Mesenchymal stem cell (in vitro differentiated cells and primary cell): ENCODE measurements around the gene FOXD3.
"Not testable (repeated sequence)": the region's sequence is repeated elsewhere in the genome, so short reads cannot be mapped to it uniquely, and the experiment has no call there.

Source experiments
- DNase-seq: peaks from one replicate; pipeline ENCODE4 v3.0.0-alpha.2; 2013
- H2AFZ ChIP-seq: one replicate; pipeline ENCODE4 v1.6.1; 2013; ENCODE audit warnings: low read depth, mild to moderate bottlenecking, control low read depth, inconsistent platforms, low read length, moderate library complexity
- H2AK5ac ChIP-seq: 2 replicates; pipeline ENCODE4 v1.6.1; 2013; ENCODE audit warnings: low read length, moderate library complexity, mild to moderate bottlenecking, inconsistent platforms; ENCODE audit not compliant: severe bottlenecking
- H2BK120ac ChIP-seq: one replicate; pipeline ENCODE4 v1.6.1; 2013; ENCODE audit warnings: low read depth, mild to moderate bottlenecking, inconsistent platforms, low read length, moderate library complexity
- H2BK12ac ChIP-seq, 2 experiments: one replicate each; pipeline ENCODE4 v1.6.1; 2013; ENCODE audit warnings: inconsistent platforms in 2 of 2, low read length in 2 of 2, mild to moderate bottlenecking in 2 of 2, moderate library complexity in 2 of 2, control low read depth in 1 of 2
- H2BK15ac ChIP-seq: one replicate; pipeline ENCODE4 v1.6.1; 2013; ENCODE audit warnings: mild to moderate bottlenecking, low read depth, inconsistent platforms; ENCODE audit not compliant: poor library complexity, severe bottlenecking
- H2BK5ac ChIP-seq: 2 replicates; pipeline ENCODE4 v1.6.1; 2013; ENCODE audit warnings: low read depth, mild to moderate bottlenecking, low read length, control low read depth, inconsistent platforms; ENCODE audit not compliant: poor library complexity, severe bottlenecking
- H3K14ac ChIP-seq, 2 experiments: one replicate each; pipeline ENCODE4 v1.6.1; 2013; ENCODE audit warnings: inconsistent platforms in 2 of 2, low read length in 2 of 2, control low read depth in 1 of 2, mild to moderate bottlenecking in 1 of 2, moderate library complexity in 1 of 2
- H3K18ac ChIP-seq, 2 experiments: one replicate each; pipeline ENCODE4 v1.6.1; 2013; ENCODE audit warnings: inconsistent platforms in 2 of 2, low read length in 2 of 2, control low read depth in 1 of 2, low read depth in 1 of 2, mild to moderate bottlenecking in 1 of 2
- H3K23ac ChIP-seq, 2 experiments: one replicate each; pipeline ENCODE4 v1.6.1; 2013; ENCODE audit warnings: inconsistent platforms in 2 of 2, low read length in 2 of 2, mild to moderate bottlenecking in 2 of 2, moderate library complexity in 2 of 2, control low read depth in 1 of 2
- H3K27ac ChIP-seq: 2 replicates; pipeline ENCODE4 v1.5.1; 2013; ENCODE audit warnings: mild to moderate bottlenecking, moderate library complexity, low read length, control low read depth, inconsistent platforms; ENCODE audit not compliant: poor library complexity, severe bottlenecking
- H3K27me3 ChIP-seq, 2 experiments: 2 replicates each; pipeline versions ENCODE4 v1.6.1 to v1.7.0; 2013; ENCODE audit warnings: low read length in 2 of 2, mild to moderate bottlenecking in 2 of 2, moderate library complexity in 2 of 2, control low read depth in 1 of 2, inconsistent platforms in 1 of 2; ENCODE audit not compliant: control insufficient read depth in 1 of 2, insufficient read depth in 1 of 2
- H3K36me3 ChIP-seq, 2 experiments: 2 replicates each; pipeline versions ENCODE4 v1.6.1 to v1.7.0; 2013; ENCODE audit warnings: low read length in 2 of 2, control low read depth in 1 of 2, inconsistent platforms in 1 of 2, low read depth in 1 of 2, mild to moderate bottlenecking in 1 of 2; ENCODE audit not compliant: insufficient read depth in 2 of 2, control insufficient read depth in 1 of 2
- H3K4ac ChIP-seq, 2 experiments: one replicate each; pipeline ENCODE4 v1.6.1; 2013; ENCODE audit warnings: inconsistent platforms in 2 of 2, low read length in 2 of 2, mild to moderate bottlenecking in 2 of 2, moderate library complexity in 2 of 2, control low read depth in 1 of 2, low read depth in 1 of 2
- H3K4me1 ChIP-seq: 2 replicates; pipeline ENCODE4 v1.6.1; 2013; ENCODE audit warnings: low read depth, low read length, control low read depth; ENCODE audit not compliant: control insufficient read depth, insufficient read depth
- H3K4me2 ChIP-seq: 2 replicates; pipeline ENCODE4 v1.6.1; 2013; ENCODE audit warnings: low read length, mild to moderate bottlenecking, inconsistent platforms; ENCODE audit not compliant: poor library complexity, severe bottlenecking
- H3K4me3 ChIP-seq, 2 experiments: 2 replicates each; pipeline versions ENCODE4 v1.5.1 to v1.7.0; 2013; ENCODE audit warnings: low read length in 2 of 2, mild to moderate bottlenecking in 2 of 2, control low read depth in 1 of 2, low read depth in 1 of 2; ENCODE audit not compliant: insufficient read depth in 1 of 2
- H3K79me1 ChIP-seq: replicated peaks from 2 replicates; pipeline ENCODE4 v1.6.1; 2013; ENCODE audit warnings: mild to moderate bottlenecking, control low read depth, low read length, inconsistent platforms; ENCODE audit not compliant: poor library complexity, severe bottlenecking
- H3K9ac ChIP-seq: 2 replicates; pipeline ENCODE4 v1.7.0; 2013; ENCODE audit warnings: mild to moderate bottlenecking, low read length, moderate library complexity
- H3K9me3 ChIP-seq: 2 replicates; pipeline ENCODE4 v1.7.0; 2013; ENCODE audit warnings: mild to moderate bottlenecking, low read length; ENCODE audit not compliant: control insufficient read depth
- H4K8ac ChIP-seq: one replicate; pipeline ENCODE4 v1.6.1; 2013; ENCODE audit warnings: inconsistent platforms, mild to moderate bottlenecking, low read length, moderate library complexity
- H4K91ac ChIP-seq: one replicate; pipeline ENCODE4 v1.6.1; 2013; ENCODE audit warnings: mild to moderate bottlenecking, low read length, inconsistent platforms
- WGBS: methylation state at CpG from one replicate; pipeline ENCODE4 v1.1.7; 2013; ENCODE audit warnings: mixed read lengths; 5-methylcytosine and 5-hydroxymethylcytosine counted together

The FOXD3 gene

DNA sequence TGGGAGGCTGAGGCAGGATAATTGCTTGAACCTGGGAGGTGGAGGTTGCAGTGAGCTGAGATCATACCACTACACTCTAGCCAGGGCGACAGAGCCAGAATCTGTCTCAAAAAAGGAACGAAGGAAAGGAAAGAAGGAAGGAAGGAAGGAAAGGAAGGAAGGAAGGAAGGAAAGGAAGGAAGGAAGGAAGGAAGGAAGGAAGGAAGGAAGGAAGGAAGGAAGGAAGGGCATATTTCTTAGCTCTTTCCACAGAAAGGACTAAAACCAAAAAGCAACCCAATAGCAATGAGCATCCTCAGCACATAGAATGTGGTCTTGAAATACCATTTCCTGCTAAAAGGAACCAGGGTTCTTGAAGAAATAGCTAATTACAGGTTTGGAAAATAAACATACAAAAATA lies 33.9 kb downstream of the FOXD3 start:
- not testable (repeated sequence) for H3K27ac ChIP-seq, H3K4me3 ChIP-seq, H2BK12ac ChIP-seq, H2BK5ac ChIP-seq, H3K18ac ChIP-seq, H2BK120ac ChIP-seq, H3K4me2 ChIP-seq, H3K4ac ChIP-seq, H2AK5ac ChIP-seq, H3K79me1 ChIP-seq, H2AFZ ChIP-seq, H3K4me1 ChIP-seq, H3K9ac ChIP-seq, H4K91ac ChIP-seq, H3K23ac ChIP-seq, H4K8ac ChIP-seq, H3K36me3 ChIP-seq, H3K14ac ChIP-seq, H2BK15ac ChIP-seq, H3K9me3 ChIP-seq, DNase-seq
- WGBS = 71% methylated on average over 2 of the region's 2 CpGs
- H3K27me3 ChIP-seq = peaks cover 4 to 38% of the 10 kb centered on the region in 2 experiments

GRCh38 chr1:63359561-63359960 lies 37.2 kb downstream of the FOXD3 start:
- Histone ChIP-seq H2AK5ac (no peak overlapping the region), H3K79me1 (no peaks in the 10 kb centered on the region), H3K18ac (no peak overlapping the region), H3K9me3 (no peaks in the 10 kb centered on the region), H4K91ac (no peak overlapping the region), H3K4me1 (no peaks in the 10 kb centered on the region), H3K23ac (no peak overlapping the region), H2BK12ac (no peak overlapping the region), H3K14ac (no peak overlapping the region), H4K8ac (no peak overlapping the region), H2BK120ac (no peak overlapping the region), H3K4me3 (no peak overlapping the region), H3K9ac (no peak overlapping the region), H2AFZ (no peak overlapping the region), H2BK5ac (no peak overlapping the region), H3K4ac (no peak overlapping the region), H2BK15ac (no peak overlapping the region), H3K27me3 (peaks cover 0 to 12% of the 10 kb centered on the region in 2 experiments), H3K27ac (no peak overlapping the region), H3K36me3 (no peaks in the 10 kb centered on the region), H3K4me2 (no peak overlapping the region)
- no peak for DNase-seq
- WGBS = 94% methylated on average over 5 of the region's 5 CpGs

DNA sequence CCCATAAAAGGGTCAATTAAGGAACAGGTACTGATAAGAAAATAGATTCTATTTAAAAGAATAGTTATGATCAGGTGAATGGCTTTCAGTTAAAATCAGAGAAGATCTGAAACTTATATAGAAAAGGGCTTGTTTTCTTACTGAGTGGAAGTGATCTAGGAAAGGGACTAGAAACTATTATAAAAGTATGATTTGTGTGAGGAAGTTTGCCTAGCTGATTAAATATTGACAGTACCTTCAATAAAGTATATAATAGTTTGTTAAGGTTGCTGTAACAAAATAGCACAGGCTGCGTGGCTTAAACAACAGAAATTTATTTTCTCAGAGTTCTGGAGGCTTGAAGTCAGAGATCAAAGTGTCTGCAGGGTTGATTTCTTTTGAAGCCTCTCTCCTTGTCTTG lies 39.7 kb downstream of the FOXD3 start:
- Histone ChIP-seq H2AFZ (no peak overlapping the region), H3K27ac (no peak overlapping the region), H2BK5ac (no peak overlapping the region), H3K36me3 (no peaks in the 10 kb centered on the region), H4K91ac (no peak overlapping the region), H3K9ac (no peak overlapping the region), H3K4me3 (no peak overlapping the region), H2BK15ac (no peak overlapping the region), H3K23ac (no peak overlapping the region), H2BK120ac (no peak overlapping the region), H3K27me3 (peaks cover 0 to 9% of the 10 kb centered on the region in 2 experiments), H3K14ac (no peak overlapping the region), H3K79me1 (no peaks in the 10 kb centered on the region), H3K4me2 (no peak overlapping the region), H3K9me3 (no peaks in the 10 kb centered on the region), H3K4ac (no peak overlapping the region), H2AK5ac (no peak overlapping the region), H3K18ac (no peak overlapping the region), H4K8ac (no peak overlapping the region), H3K4me1 (peaks cover 3% of the 10 kb centered on the region), H2BK12ac (no peak overlapping the region)
- DNase-seq = no peak
- 85% methylated on average over 1 of the region's 1 CpG for WGBS

- H3K23ac ChIP-seq = no peak overlapping the region
- H3K14ac ChIP-seq = no peak overlapping the region
- no peak overlapping the region for H3K27ac ChIP-seq
- H3K79me1 ChIP-seq = no peaks in the 10 kb centered on the region
- H3K36me3 ChIP-seq = no peaks in the 10 kb centered on the region
- H3K9ac ChIP-seq = no peak overlapping the region
- DNase-seq = no peak
- H3K27me3 ChIP-seq = peaks cover 0 to 9% of the 10 kb centered on the region in 2 experiments
- WGBS = no CpG with 5 or more reads among the region's 1 CpG
- H4K91ac ChIP-seq = no peak overlapping the region
- no peak overlapping the region for H2BK12ac ChIP-seq
- no peak overlapping the region for H2AFZ ChIP-seq
- H3K4me1 ChIP-seq = peaks cover 5% of the 10 kb centered on the region
- H4K8ac ChIP-seq = no peak overlapping the region
- no peak overlapping the region for H2AK5ac ChIP-seq
- H3K9me3 ChIP-seq = no peaks in the 10 kb centered on the region
- no peak overlapping the region for H2BK5ac ChIP-seq
- H3K4me3 ChIP-seq = no peak overlapping the region
- H2BK120ac ChIP-seq = no peak overlapping the region
- H3K4me2 ChIP-seq = no peak overlapping the region
- no peak overlapping the region for H3K18ac ChIP-seq
- H2BK15ac ChIP-seq = no peak overlapping the region
- H3K4ac ChIP-seq = no peak overlapping the region
These were observed 40.2 kb downstream of the FOXD3 start for GRCh38 chr1:63362578-63362977.
